ENCODE data around the gene NAXE.

Gene NAXE

GRCh38 chr1:156642265-156643048, 50.9 kb downstream of the NAXE start:
- TF ChIP-seq YY1 (IDR thresholded peaks at IDR 0.05; ENCODE audit: low read depth) (no peak), ZBTB7A (IDR thresholded peaks at IDR 0.05; ENCODE audit: low read depth) (no peak), EGR1 (IDR thresholded peaks at IDR 0.05) (no peak), RAD21 (IDR thresholded peaks at IDR 0.05; ENCODE audit: low read depth) (no peak)

- TF ChIP-seq NFIC (IDR thresholded peaks at IDR 0.05), result no peak
- no peak for TF ChIP-seq TAF1 (IDR thresholded peaks at IDR 0.05; ENCODE audit: low read depth)
- TF ChIP-seq ZBTB7A (IDR thresholded peaks at IDR 0.05; ENCODE audit: low read depth), result no peak
- no peak for TF ChIP-seq EP300 (IDR thresholded peaks at IDR 0.05; ENCODE audit: borderline replicate concordance)
- TF ChIP-seq RAD21 (IDR thresholded peaks at IDR 0.05; ENCODE audit: low read depth), result no peak
- no peak for TF ChIP-seq YY1 (IDR thresholded peaks at IDR 0.05; ENCODE audit: low read depth)
- TF ChIP-seq CEBPB (IDR thresholded peaks at IDR 0.05), result no peak
- TF ChIP-seq MAX (IDR thresholded peaks at IDR 0.05), result no peak
- TF ChIP-seq REST (IDR thresholded peaks at IDR 0.05; ENCODE audit: low read depth), result no peak
- no peak for TF ChIP-seq EGR1 (IDR thresholded peaks at IDR 0.05)
- no peak for TF ChIP-seq TEAD4 (IDR thresholded peaks at IDR 0.05)
- TF ChIP-seq FOXM1 (IDR thresholded peaks at IDR 0.05; ENCODE audit: borderline replicate concordance, low read depth), result no peak
- no peak for TF ChIP-seq USF1 (IDR thresholded peaks at IDR 0.05)
- TF ChIP-seq CREB1 (IDR thresholded peaks at IDR 0.05; ENCODE audit: low read depth), result no peak
- TF ChIP-seq TCF12 (IDR thresholded peaks at IDR 0.05; ENCODE audit: low read depth), result no peak
Measured at GRCh38 chr1:156643049-156643777, 51.6 kb downstream of the NAXE start.

- no peak for TF ChIP-seq TCF12 (IDR thresholded peaks at IDR 0.05; ENCODE audit: low read depth)
- TF ChIP-seq EP300 (IDR thresholded peaks at IDR 0.05; ENCODE audit: borderline replicate concordance), result no peak
- TF ChIP-seq ZBTB7A (IDR thresholded peaks at IDR 0.05; ENCODE audit: low read depth), result no peak
- TF ChIP-seq YY1 (IDR thresholded peaks at IDR 0.05; ENCODE audit: low read depth), result no peak
- TF ChIP-seq USF1 (IDR thresholded peaks at IDR 0.05), result no peak
- no peak for TF ChIP-seq FOXM1 (IDR thresholded peaks at IDR 0.05; ENCODE audit: borderline replicate concordance, low read depth)
- TF ChIP-seq CREB1 (IDR thresholded peaks at IDR 0.05; ENCODE audit: low read depth), result no peak
Measured at GRCh38 chr1:156643778-156644092, 52.2 kb downstream of the NAXE start.
